GM23248 (cell line): Measurements from ENCODE around the gene EBLN1. TPM values are rescaled to one million over a fixed set of nuclear protein-coding genes. Genes with fewer than 3 reads are reported as not detected.

Experiments
- DNase-seq: peaks from one replicate; pipeline ENCODE4 v3.0.0-alpha.2; 2015
- H2AFZ ChIP-seq: fragments of 200-600 bp; sonication (generic); 2 replicates; pipeline ENCODE4 v1.6.1; 2016; ENCODE audit warnings: antibody characterized with exemption
- H3F3A ChIP-seq: fragments of 200-600 bp; sonication (generic); 2 replicates; pipeline ENCODE4 v1.6.1; 2016; ENCODE audit warnings: mild to moderate bottlenecking, antibody characterized with exemption, mixed run types; ENCODE audit not compliant: insufficient read depth
- H3K27ac ChIP-seq: fragments of 200-600 bp; sonication (generic); 2 replicates; pipeline ENCODE4 v1.5.1; 2016; ENCODE audit warnings: mild to moderate bottlenecking
- H3K27me3 ChIP-seq: fragments of 200-600 bp; sonication (generic); replicated peaks from 2 replicates; pipeline ENCODE4 v1.6.1; 2016; ENCODE audit warnings: mild to moderate bottlenecking; ENCODE audit not compliant: insufficient read depth
- H3K36me3 ChIP-seq: fragments of 200-600 bp; sonication (generic); 2 replicates; pipeline ENCODE4 v1.6.1; 2016; ENCODE audit warnings: low read depth, mild to moderate bottlenecking
- H3K4me1 ChIP-seq: fragments of 200-600 bp; sonication (generic); 2 replicates; pipeline ENCODE4 v1.6.1; 2016; ENCODE audit warnings: mild to moderate bottlenecking; ENCODE audit not compliant: insufficient read depth
- H3K4me2 ChIP-seq: fragments of 200-600 bp; sonication (generic); one replicate; pipeline ENCODE4 v1.6.1; 2016; ENCODE audit warnings: mild to moderate bottlenecking; ENCODE audit not compliant: unreplicated experiment
- H3K4me3 ChIP-seq: fragments of 200-600 bp; sonication (generic); 2 replicates; pipeline ENCODE4 v1.5.1; 2016; ENCODE audit warnings: mild to moderate bottlenecking
- H3K79me2 ChIP-seq: fragments of 200-600 bp; sonication (generic); 2 replicates; pipeline ENCODE4 v1.6.1; 2016; ENCODE audit warnings: mild to moderate bottlenecking; ENCODE audit not compliant: insufficient read depth
- H3K9ac ChIP-seq: fragments of 200-600 bp; sonication (generic); 2 replicates; pipeline ENCODE4 v1.6.1; 2016; ENCODE audit warnings: mild to moderate bottlenecking
- H3K9me2 ChIP-seq: fragments of 200-600 bp; sonication (generic); 2 replicates; pipeline ENCODE4 v1.6.1; 2016; ENCODE audit warnings: mixed run types, mild to moderate bottlenecking, moderate library complexity; ENCODE audit not compliant: insufficient read depth
- H3K9me3 ChIP-seq: fragments of 200-600 bp; sonication (generic); one replicate; pipeline ENCODE4 v1.6.1; 2017; ENCODE audit warnings: low read depth
- H4K20me1 ChIP-seq: fragments of 200-600 bp; sonication (generic); 2 replicates; pipeline ENCODE4 v1.6.0; 2016; ENCODE audit not compliant: insufficient read depth
- EZH2 ChIP-seq: fragments of 200-600 bp; sonication (generic); IDR thresholded peaks from 2 replicates; pipeline ENCODE4 v1.6.1; 2018; ENCODE audit warnings: antibody characterized with exemption, mild to moderate bottlenecking; ENCODE audit not compliant: insufficient read depth, poor library complexity, severe bottlenecking
- EZH2phosphoT487 ChIP-seq: fragments of 200-600 bp; sonication (generic); IDR thresholded peaks from 2 replicates; pipeline ENCODE4 v1.6.1; 2018; ENCODE audit warnings: antibody characterized with exemption, moderate library complexity, mild to moderate bottlenecking, low read depth; ENCODE audit not compliant: insufficient read depth
- WGBS, 2 experiments: methylation state at CpG; one replicate each; pipeline ENCODE4 v1.1.6; 2015 to 2017; ENCODE audit warnings: low lambda C conversion rate in 2 of 2, low coverage in 1 of 2; ENCODE audit errors: missing lambda C conversion rate in 2 of 2; 5-methylcytosine and 5-hydroxymethylcytosine counted together
- in situ Hi-C: fragments of 300-500 bp; cut with MboI; formaldehyde crosslinking; loops from 2 replicates; pipeline ENCODE4 v1.15.0; 2020
- polyA plus RNA-seq: library from polyadenylated mRNA; unstranded; fragments of >200 nt; fragmentation: Nextera tagmentation; extraction: Ambion mirVana; gene quantifications from 2 replicates; pipeline ENCODE4 v1.2.1, GENCODE V29; 2016
- total RNA-seq: library from RNA; depleted of rRNA; stranded (reverse); fragments of >200 nt; shearing (Covaris generic); gene quantifications from 2 replicates; pipeline ENCODE4 v1.2.3, GENCODE V29; 2014

EBLN1 gene
- total and polyA plus RNA-seq, 2 experiments from 2014 or later = not detected

DNA sequence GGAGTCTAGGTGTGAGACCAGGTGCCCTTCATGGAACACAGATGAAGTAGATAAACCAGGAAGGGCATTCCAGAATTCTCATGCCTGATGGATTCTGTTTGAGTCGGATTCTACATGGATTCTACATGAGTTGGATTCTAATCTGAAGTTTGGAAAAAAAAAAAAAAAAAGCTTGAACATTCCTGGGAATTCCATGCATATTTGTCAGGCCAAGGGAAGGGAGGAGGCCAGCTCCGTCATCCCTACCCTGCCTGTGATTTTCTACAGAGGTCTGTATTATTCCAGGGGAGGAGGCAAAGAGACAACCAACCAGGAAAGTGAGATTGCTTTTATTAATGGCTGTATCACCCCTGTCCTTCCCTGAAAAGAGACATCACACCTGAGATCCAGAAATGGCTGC is 27.8 kb upstream of the EBLN1 start:
- Histone ChIP-seq H3K4me2 (peak overlapping the region; percentile 20), H4K20me1 (no peaks in the 10 kb centered on the region), H3K27me3 (no peaks in the 10 kb centered on the region; the same call in 1 of the 2 replicates), H3K4me3 (no peak overlapping the region), H3K36me3 (no peaks in the 10 kb centered on the region), H3K4me1 (peaks cover 29% of the 10 kb centered on the region), H3K9me3 (no peaks in the 10 kb centered on the region), H3F3A (peaks cover 20% of the 10 kb centered on the region), H3K9me2 (no peaks in the 10 kb centered on the region), H3K79me2 (no peaks in the 10 kb centered on the region), H3K27ac (peak overlapping the region; percentile 34), H2AFZ (no peak overlapping the region), H3K9ac (no peak overlapping the region)
- TF ChIP-seq EZH2 = no peak
- TF ChIP-seq EZH2phosphoT487 = no peak
- WGBS, 2 experiments = 17 to 28% methylated on average over 2 of the region's 2 CpGs
- peak; percentile 51 for DNase-seq
- in situ Hi-C loops = loop anchor here (25.0 kb wide), 2 partner anchors 733 to 742 kb away; no protein-coding TSS in a partner anchor

DNA sequence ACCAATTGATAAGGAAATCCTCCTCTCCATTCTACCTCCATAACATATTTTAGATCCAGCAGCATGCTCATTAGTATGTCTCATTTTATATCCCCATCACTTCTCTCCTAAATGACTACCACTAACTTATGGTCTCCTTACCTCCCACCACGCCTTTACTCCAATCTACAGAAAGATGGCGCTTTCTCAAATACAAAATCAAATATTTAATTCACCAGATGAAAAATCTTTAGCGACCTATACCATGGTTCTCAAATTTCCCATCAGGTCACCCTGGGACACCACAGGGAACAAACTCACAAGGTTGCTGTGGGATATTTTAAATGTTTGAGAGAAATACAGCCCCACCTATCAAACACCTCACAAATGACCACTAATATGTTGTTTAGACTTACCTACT is 27.0 kb upstream of the EBLN1 start:
- Histone ChIP-seq H3K27ac (no peak overlapping the region), H3K4me1 (peaks cover 29% of the 10 kb centered on the region), H3K9ac (no peak overlapping the region), H2AFZ (no peak overlapping the region), H3K9me2 (no peaks in the 10 kb centered on the region), H3K27me3 (no peaks in the 10 kb centered on the region; the same call in 1 of the 2 replicates), H3K9me3 (no peaks in the 10 kb centered on the region), H3K79me2 (no peaks in the 10 kb centered on the region), H3K4me3 (no peak overlapping the region), H3K4me2 (no peak overlapping the region), H3K36me3 (no peaks in the 10 kb centered on the region), H3F3A (peaks cover 20% of the 10 kb centered on the region), H4K20me1 (no peaks in the 10 kb centered on the region)
- in situ Hi-C loops = loop anchor here (25.0 kb wide), 2 partner anchors 733 to 742 kb away; no protein-coding TSS in a partner anchor
- TF ChIP-seq EZH2 (no peak), EZH2phosphoT487 (no peak)
- no peak for DNase-seq
- 87 to 90% methylated on average over 3 of the region's 3 CpGs for WGBS, 2 experiments

DNA sequence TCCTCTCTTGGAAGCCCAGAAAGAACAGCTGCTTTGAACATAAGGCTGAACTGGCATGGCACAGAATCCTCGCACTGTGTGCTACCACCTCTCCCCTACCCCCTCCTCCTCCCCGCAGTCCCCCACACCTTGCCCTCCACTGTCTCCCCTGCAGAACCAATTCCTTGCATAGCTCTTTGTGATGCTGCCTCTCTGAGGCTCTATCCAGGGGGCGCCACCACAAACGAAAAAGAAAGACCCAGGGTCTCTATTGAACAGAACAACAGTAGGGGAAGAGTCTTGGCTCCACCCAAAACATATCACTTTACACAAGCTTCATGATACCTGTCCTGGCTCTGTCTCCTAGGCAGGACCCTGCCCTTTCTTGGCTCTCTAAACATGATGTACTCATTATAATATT is 26.2 kb upstream of the EBLN1 start:
- H3K4me3 ChIP-seq = no peak overlapping the region
- DNase-seq = no peak
- no peaks in the 10 kb centered on the region for H3K79me2 ChIP-seq
- H3K4me1 ChIP-seq = peaks cover 29% of the 10 kb centered on the region
- H4K20me1 ChIP-seq = no peaks in the 10 kb centered on the region
- H2AFZ ChIP-seq = no peak overlapping the region
- no peaks in the 10 kb centered on the region for H3K9me3 ChIP-seq
- no peaks in the 10 kb centered on the region for H3K36me3 ChIP-seq
- no peak overlapping the region for H3K27ac ChIP-seq
- peaks cover 20% of the 10 kb centered on the region for H3F3A ChIP-seq
- no peaks in the 10 kb centered on the region for H3K9me2 ChIP-seq
- H3K27me3 ChIP-seq = peaks cover 1% of the 10 kb centered on the region; the same call in 1 of the 2 replicates
- H3K9ac ChIP-seq = no peak overlapping the region
- H3K4me2 ChIP-seq = no peak overlapping the region
- in situ Hi-C loops = loop anchor here (25.0 kb wide), 2 partner anchors 732 to 743 kb away; no protein-coding TSS in a partner anchor
- TF ChIP-seq EZH2phosphoT487 (no peak), EZH2 (no peak)
- WGBS, 2 experiments = 82 to 85% methylated on average over 2 to 4 of the region's 4 CpGs

DNA sequence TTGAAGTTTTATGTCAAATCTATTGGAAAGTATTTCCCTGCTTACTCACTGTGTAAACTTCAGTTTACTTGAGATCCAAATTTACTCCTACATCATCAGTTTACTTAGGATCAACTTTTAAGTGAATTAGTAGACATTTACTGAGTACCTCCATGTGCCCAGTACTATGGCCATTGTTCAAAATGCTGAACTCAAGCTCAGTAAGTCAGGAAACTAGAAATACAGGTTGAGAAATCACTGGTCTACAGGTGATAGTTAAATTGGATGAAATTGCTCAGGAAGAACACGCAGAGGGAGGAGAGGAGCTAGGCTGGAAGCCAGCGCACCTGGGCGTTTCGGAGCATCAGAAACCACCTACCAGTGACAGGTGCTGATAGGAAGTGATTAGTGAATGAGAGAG is 25.5 kb upstream of the EBLN1 start:
- Histone ChIP-seq H3K9me3 (no peaks in the 10 kb centered on the region), H3K9ac (no peak overlapping the region), H3K36me3 (no peaks in the 10 kb centered on the region), H2AFZ (no peak overlapping the region), H3K79me2 (no peaks in the 10 kb centered on the region), H3K4me1 (peaks cover 29% of the 10 kb centered on the region), H3K4me3 (no peak overlapping the region), H3K27me3 (peaks cover 6% of the 10 kb centered on the region), H3K4me2 (no peak overlapping the region), H4K20me1 (no peaks in the 10 kb centered on the region), H3K27ac (no peak overlapping the region), H3K9me2 (no peaks in the 10 kb centered on the region), H3F3A (peaks cover 18% of the 10 kb centered on the region)
- DNase-seq = no peak
- in situ Hi-C loops = loop anchor here (25.0 kb wide), 2 partner anchors 731 to 744 kb away; no protein-coding TSS in a partner anchor
- WGBS, 2 experiments = 94 to 99% methylated on average over 4 of the region's 4 CpGs
- no peak for TF ChIP-seq EZH2phosphoT487
- no peak for TF ChIP-seq EZH2
